Amniotic stem cell (primary cell): ENCODE results near the gene TMEM61.

ENCODE experiments used
- DNase-seq: peaks from one replicate; lab custom pipeline; 2025; lab: John Stamatoyannopoulos, UW

Gene TMEM61

DNA sequence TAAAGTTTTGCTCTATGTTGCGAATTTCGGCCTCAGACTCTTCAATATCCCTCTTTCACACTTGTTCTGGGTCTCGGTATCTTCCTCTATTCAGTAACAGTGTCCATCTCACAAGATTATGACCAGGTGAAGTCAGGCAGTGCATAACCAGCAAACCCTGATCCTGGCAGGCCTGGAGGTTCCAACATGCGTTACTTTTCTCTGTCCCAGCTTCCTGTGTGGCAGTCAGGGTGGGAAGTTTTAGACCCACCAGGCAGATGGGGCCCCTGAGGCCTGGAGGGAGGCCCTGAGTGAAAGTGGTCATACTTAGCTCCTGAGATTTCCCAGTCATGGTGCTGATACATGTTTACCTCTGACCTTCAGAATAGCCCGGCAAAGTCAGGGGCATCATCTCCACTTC is 5.1 kb downstream of the TMEM61 start:
- no peak for DNase-seq

DNA sequence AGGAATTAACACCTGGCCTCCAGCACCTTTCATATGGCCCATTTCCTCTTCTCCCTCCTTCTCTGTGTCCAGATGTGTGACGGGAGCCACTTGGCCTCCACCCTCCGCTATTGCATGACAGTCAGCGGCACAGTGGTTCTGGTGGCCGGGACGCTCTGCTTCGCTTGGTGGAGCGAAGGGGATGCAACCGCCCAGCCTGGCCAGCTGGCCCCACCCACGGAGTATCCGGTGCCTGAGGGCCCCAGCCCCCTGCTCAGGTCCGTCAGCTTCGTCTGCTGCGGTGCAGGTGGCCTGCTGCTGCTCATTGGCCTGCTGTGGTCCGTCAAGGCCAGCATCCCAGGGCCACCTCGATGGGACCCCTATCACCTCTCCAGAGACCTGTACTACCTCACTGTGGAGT is 5.6 kb downstream of the TMEM61 start:
- no peak for DNase-seq

- no peak for DNase-seq
These were observed 6.1 kb downstream of the TMEM61 start for GRCh38 chr1:54986533-54986932.

DNA sequence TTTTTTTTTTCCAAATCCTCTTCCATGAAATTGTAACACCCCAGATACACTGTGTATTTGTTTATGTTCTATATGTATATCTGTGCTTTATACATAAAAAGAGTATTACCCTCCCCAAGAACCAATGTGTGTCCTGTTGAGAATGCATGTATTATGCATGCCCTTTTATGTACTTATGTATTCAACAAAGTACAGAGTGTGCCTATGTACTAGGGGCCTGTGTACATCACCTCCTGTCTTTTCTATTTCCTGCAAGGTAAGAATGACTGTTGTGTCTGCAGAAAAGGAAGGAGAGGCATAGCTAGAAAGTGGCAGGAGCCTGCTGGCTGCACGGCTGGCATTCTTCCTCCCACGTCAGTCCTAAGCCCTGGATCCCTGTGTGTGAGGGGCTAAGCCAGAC is 7.0 kb downstream of the TMEM61 start:
- no peak for DNase-seq

DNA sequence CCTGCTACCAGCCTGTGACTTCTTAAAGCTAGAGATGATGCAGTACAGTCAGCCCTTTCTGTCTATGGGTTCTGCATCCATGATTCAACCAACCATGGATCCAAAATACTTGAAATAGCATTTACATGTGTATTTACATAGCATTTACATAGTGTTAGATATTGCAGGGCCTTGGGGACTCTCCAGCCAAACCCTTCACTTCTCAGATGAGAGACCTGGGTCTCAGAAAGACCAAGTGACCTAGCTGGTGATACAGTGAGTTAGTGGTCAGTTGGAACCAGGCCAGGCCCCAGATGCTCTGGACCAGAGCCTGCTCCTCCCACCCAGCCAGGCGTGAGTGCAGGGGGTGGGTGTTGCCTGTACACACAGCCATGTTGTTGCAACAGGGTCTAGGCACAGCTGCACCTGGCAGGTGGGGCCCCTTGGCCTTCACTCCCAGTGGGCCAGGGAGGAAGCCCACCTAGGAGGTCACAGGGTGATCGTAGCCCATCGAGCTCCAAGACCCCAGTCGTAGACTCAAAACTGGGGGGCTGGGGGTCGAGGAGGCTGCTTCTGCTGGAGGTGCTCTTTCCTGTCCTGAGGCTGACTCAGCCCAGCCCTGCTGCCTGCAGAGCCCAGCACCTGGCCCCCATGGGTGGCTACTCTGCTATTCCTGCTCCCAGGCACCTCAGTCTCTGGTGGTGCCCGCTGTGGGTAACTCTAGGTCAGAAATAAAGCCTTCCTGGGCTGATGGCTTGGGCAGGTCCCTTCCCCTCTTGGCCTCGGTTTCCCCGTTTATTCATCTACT is 7.7 kb downstream of the TMEM61 start:
- peak; percentile 61 for DNase-seq

DNA sequence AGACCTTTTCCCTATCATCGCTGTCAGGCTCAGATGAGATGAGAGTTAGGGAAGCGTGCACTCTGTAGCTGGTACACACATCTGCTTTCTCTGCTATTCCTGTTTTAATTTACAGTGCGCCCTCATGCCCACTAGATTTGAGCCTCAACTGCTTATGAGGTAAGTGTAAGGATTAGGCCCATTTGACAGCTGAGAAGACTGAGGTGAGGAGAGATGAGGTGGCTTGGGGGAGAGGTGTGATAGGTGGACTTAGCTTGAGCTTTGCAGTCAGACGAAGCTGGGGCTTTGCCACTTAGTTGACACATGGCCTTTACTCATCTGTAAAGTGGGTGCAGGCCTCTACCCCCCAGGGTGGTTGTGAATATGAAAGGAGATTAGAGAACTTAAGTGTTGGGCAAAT is 8.5 kb downstream of the TMEM61 start:
- DNase-seq, result no peak

DNA sequence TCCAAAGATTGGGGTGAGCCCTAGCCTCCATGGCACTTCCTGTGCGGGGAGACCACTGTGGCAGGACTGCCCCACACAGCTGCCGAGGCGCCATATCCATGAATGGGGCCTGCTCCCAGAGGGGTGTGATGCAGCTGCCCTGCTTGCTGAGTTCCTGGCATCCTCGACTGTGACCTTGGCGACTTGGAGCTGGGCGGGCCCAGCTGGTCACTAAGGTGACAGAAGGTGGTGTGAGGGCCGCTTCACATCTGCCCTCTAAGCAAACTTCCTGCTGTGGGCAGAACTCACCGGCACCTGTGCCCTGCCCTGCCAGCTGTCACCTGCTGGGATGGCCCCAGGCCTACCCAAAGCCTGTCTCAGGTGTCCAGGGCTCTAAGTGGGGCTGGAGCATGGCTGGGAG is 9.0 kb downstream of the TMEM61 start:
- no peak for DNase-seq

GRCh38 chr1:54989968-54990810 is 9.8 kb downstream of the TMEM61 start:
- no peak for DNase-seq

GRCh38 chr1:54990916-54991315 is 10.5 kb downstream of the TMEM61 start:
- no peak for DNase-seq

DNA sequence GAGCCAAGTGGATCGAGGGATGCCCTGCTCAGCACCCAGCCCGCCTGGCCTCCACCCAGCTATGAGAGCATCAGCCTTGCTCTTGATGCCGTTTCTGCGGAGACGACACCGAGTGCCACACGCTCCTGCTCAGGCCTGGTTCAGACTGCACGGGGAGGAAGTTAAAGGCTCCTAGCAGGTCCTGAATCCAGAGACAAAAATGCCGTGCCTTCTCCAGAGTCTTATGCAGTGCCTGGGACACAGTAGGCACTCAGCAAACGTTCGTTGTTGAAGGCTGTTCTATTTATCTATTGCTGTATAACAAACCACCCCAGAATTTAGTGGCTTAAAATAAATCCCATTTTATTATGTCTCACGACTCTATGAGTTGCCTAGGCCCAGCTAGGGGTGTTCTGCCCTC is 11.5 kb downstream of the TMEM61 start:
- DNase-seq, result no peak

- DNase-seq, result no peak
These were observed 12.7 kb downstream of the TMEM61 start for GRCh38 chr1:54993140-54993539.

DNA sequence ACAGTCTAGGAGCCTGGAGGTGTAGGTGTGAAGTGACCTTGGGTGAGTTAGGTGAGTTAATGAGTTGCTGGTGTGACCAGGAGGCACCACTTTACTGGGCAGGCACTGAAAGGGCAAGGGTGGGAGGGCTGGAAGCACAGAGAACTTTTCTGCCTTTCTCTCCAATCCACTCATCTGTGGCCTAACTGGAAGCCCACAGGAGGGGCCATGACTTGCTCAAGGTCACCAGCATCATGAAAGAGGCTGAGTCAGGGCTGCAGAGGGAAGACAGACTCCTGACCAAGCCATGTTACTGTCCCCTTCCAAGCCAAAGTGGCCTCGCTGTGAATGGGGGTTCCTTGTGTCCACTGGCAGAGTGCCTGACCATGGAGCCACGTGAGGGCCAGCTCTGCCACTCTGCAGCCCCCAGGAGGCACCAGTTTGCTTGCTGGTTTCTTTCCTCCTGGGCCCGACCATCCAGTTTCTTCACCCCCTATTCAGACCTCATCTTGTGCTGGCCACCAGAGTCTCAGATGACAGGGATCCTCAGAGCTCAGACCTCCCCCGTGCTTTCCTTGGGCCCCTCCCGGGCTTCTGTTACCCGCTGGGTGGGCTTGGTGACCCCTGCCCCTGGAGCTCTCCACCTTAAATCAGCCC is 14.0 kb downstream of the TMEM61 start:
- no peak for DNase-seq

GRCh38 chr1:54995013-54995760 is 14.8 kb downstream of the TMEM61 start:
- DNase-seq, result no peak

DNA sequence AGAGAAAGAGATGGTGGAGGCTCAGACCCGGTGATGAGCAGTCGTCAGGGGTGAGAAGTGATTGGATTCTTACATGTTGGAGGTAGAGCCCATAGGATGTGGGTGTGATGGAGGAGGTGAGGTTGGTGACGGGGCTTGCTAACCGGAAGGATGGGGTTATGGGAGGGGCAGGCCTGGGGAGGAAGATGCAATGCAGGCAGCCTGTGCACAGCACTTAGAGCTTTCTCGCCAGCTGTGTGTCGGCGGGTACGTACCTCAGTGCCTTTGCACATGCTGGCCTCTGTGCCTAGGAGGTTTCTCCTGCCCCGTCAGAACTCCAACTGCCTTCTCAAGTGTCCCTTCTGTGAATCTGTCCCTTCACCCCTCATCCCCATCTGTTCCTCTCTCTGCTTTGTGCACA is 15.4 kb downstream of the TMEM61 start:
- DNase-seq, result no peak

DNA sequence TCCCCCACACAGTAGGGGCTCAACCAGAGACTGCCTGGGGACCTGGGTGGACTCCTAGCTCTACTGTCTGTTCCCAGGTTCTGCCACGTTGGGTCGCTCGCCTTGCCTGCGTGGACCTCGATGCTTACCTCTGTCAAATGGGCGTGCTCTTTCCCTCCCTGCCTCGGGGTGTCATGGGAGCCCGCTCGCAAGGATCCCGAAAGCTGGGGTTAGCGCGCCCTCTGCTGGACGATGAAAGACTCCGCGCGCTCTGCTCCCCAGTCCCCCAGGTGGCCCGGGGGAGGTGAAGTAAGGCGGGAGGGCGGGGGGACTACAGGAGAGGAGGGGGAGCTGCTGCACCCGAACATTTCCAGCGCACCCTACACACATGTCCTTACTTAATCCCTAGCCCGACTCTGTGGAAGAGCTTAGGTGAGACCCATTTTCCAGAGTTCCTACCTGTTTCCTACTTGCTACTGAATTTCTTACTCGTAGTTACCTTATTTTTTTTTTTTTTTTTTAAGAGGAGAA is 16.0 kb downstream of the TMEM61 start:
- peak; percentile 12 for DNase-seq

GRCh38 chr1:54996869-54997710 is 16.7 kb downstream of the TMEM61 start:
- no peak for DNase-seq

GRCh38 chr1:54997711-54997986 is 17.2 kb downstream of the TMEM61 start:
- no peak for DNase-seq

- DNase-seq, result no peak
These were observed 17.7 kb downstream of the TMEM61 start for GRCh38 chr1:54998100-54998499.

GRCh38 chr1:54998677-54999076 is 18.2 kb downstream of the TMEM61 start, which contains the start of gene BSND:
Gene BSND (plus strand): TSS chr1:54998933. CDS start chr1:54999187, 254 bp downstream.
- DNase-seq, result no peak

- no peak for DNase-seq
These were observed 20.0 kb downstream of the TMEM61 start for GRCh38 chr1:55000110-55001085.
